ENCODE data around the gene TMEM269.

The TMEM269 gene

GRCh38 chr1:42822800-42823392 lies 38.1 kb downstream of the TMEM269 start:
- no peaks in the 10 kb centered on the region for H4K20me1 ChIP-seq (ENCODE audit: insufficient read depth, low read length)
- DNase-seq, result no peak
- no peak overlapping the region for H3K9ac ChIP-seq (ENCODE audit: low read length)
- H3K4me3 ChIP-seq (ENCODE audit: low read length), result no peak overlapping the region
- H3F3A ChIP-seq (ENCODE audit: insufficient read depth, low read length), result no peaks in the 10 kb centered on the region
- TF ChIP-seq CTCF (IDR thresholded peaks at IDR 0.05; ENCODE audit: low read length) (no peak), EZH2 (optimal IDR thresholded peaks at IDR 0.05; ENCODE audit: low read depth, low read length) (no peak), EZH2phosphoT487 (IDR thresholded peaks at IDR 0.05; ENCODE audit: low read length) (no peak)
- no peaks in the 10 kb centered on the region for H3K9me3 ChIP-seq (replicated peaks; ENCODE audit: insufficient read depth, low read length)
- H3K4me1 ChIP-seq (ENCODE audit: low read length), result no peaks in the 10 kb centered on the region
- no peaks in the 10 kb centered on the region for H3K27me3 ChIP-seq (replicated peaks; ENCODE audit: insufficient read depth, low read length)
- no peaks in the 10 kb centered on the region for H3K36me3 ChIP-seq (replicated peaks; ENCODE audit: insufficient read depth, low read length)
- no peak overlapping the region for H3K27ac ChIP-seq (ENCODE audit: low read length)
- no peaks in the 10 kb centered on the region for H3K9me2 ChIP-seq (replicated peaks; ENCODE audit: insufficient read depth, low read length)
- H3K79me2 ChIP-seq (ENCODE audit: low read length), result no peaks in the 10 kb centered on the region
- H2AFZ ChIP-seq (ENCODE audit: low read length), result no peak overlapping the region
- no peak overlapping the region for H3K4me2 ChIP-seq (ENCODE audit: low read depth, low read length)

GRCh38 chr1:42824481-42825035 lies 39.8 kb downstream of the TMEM269 start:
- Histone ChIP-seq H3K9ac (ENCODE audit: low read length) (no peak overlapping the region), H4K20me1 (ENCODE audit: insufficient read depth, low read length) (no peaks in the 10 kb centered on the region), H3K27ac (ENCODE audit: low read length) (no peak overlapping the region), H3K4me3 (ENCODE audit: low read length) (no peak overlapping the region), H2AFZ (ENCODE audit: low read length) (no peak overlapping the region), H3K4me2 (ENCODE audit: low read depth, low read length) (no peak overlapping the region), H3F3A (ENCODE audit: insufficient read depth, low read length) (no peaks in the 10 kb centered on the region), H3K9me2 (replicated peaks; ENCODE audit: insufficient read depth, low read length) (no peaks in the 10 kb centered on the region), H3K4me1 (ENCODE audit: low read length) (no peaks in the 10 kb centered on the region), H3K27me3 (replicated peaks; ENCODE audit: insufficient read depth, low read length) (no peaks in the 10 kb centered on the region), H3K36me3 (replicated peaks; ENCODE audit: insufficient read depth, low read length) (no peaks in the 10 kb centered on the region), H3K9me3 (replicated peaks; ENCODE audit: insufficient read depth, low read length) (no peaks in the 10 kb centered on the region), H3K79me2 (ENCODE audit: low read length) (no peaks in the 10 kb centered on the region)
- TF ChIP-seq EZH2phosphoT487 (IDR thresholded peaks at IDR 0.05; ENCODE audit: low read length), result no peak
- no peak for TF ChIP-seq EZH2 (optimal IDR thresholded peaks at IDR 0.05; ENCODE audit: low read depth, low read length)
- no peak for TF ChIP-seq CTCF (IDR thresholded peaks at IDR 0.05; ENCODE audit: low read length)
- no peak for DNase-seq

- H3K27me3 ChIP-seq (replicated peaks; ENCODE audit: insufficient read depth, low read length), result no peaks in the 10 kb centered on the region
- no peak overlapping the region for H2AFZ ChIP-seq (ENCODE audit: low read length)
- no peaks in the 10 kb centered on the region for H3K9me3 ChIP-seq (replicated peaks; ENCODE audit: insufficient read depth, low read length)
These were observed 40.5 kb downstream of the TMEM269 start for GRCh38 chr1:42825036-42825851.

More at GRCh38 chr1:42825036-42825851, 40.5 kb downstream of the TMEM269 start:
- H3K27ac ChIP-seq (ENCODE audit: low read length), result no peak overlapping the region
- no peaks in the 10 kb centered on the region for H3K9me2 ChIP-seq (replicated peaks; ENCODE audit: insufficient read depth, low read length)
- no peaks in the 10 kb centered on the region for H3K36me3 ChIP-seq (replicated peaks; ENCODE audit: insufficient read depth, low read length)
- no peaks in the 10 kb centered on the region for H3K79me2 ChIP-seq (ENCODE audit: low read length)
- no peak overlapping the region for H3K4me3 ChIP-seq (ENCODE audit: low read length)
- TF ChIP-seq EZH2 (optimal IDR thresholded peaks at IDR 0.05; ENCODE audit: low read depth, low read length) (no peak), EZH2phosphoT487 (IDR thresholded peaks at IDR 0.05; ENCODE audit: low read length) (no peak), CTCF (IDR thresholded peaks at IDR 0.05; ENCODE audit: low read length) (no peak)
- H3K4me2 ChIP-seq (ENCODE audit: low read depth, low read length), result no peak overlapping the region
- H3F3A ChIP-seq (ENCODE audit: insufficient read depth, low read length), result no peaks in the 10 kb centered on the region
- no peaks in the 10 kb centered on the region for H4K20me1 ChIP-seq (ENCODE audit: insufficient read depth, low read length)
- no peaks in the 10 kb centered on the region for H3K4me1 ChIP-seq (ENCODE audit: low read length)
- H3K9ac ChIP-seq (ENCODE audit: low read length), result no peak overlapping the region
- DNase-seq, result no peak

All from MM.1S (cell line).